HG03064 (cell line): ENCODE measurements around the gene PARP8.

Source experiments
- ATAC-seq: cut with Tn5 transposase; IDR thresholded peaks from one replicate; pipeline ENCODE4 v1.9.1; 2021; ENCODE audit warnings: low read depth; ENCODE audit not compliant: unreplicated experiment

PARP8 gene

DNA sequence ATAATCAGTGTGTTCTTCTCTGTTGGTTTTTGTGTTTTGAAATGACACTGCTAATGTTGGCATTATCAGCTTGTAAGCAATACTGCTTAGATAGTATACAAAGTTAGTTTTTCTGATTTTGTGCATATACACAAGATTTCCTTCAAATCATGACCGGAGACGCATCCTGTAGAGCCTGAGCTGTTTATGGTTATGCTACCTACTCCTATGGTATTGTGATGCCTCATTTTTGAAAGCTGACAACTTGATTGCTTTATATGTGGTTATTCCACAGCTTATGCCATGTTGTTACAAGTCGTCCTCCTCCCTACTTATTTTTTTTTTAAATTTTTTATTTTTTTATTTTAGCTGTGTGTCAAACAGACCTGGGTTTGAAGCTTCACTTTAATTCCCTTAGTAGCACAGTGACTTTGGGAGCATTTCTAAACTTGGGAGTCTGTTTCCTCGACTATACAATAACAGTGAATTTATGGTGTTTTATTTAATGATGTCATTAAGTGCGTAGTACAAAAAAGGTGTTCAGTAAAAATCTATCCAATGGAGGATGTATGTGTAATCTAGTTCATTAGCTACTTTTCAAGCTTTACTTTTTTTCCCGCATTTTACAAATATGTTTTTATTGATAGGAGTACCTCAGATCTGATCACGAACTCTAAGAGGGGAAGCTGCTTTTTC is 59.5 kb downstream of the PARP8 start:
- no peak for ATAC-seq

GRCh38 chr5:50726475-50727148 is 60.2 kb downstream of the PARP8 start:
- no peak for ATAC-seq

GRCh38 chr5:50727149-50727496 is 60.7 kb downstream of the PARP8 start:
- ATAC-seq: no peak

GRCh38 chr5:50727845-50728244 is 61.4 kb downstream of the PARP8 start:
- no peak for ATAC-seq

GRCh38 chr5:50730336-50730735 is 63.9 kb downstream of the PARP8 start:
- ATAC-seq: no peak

DNA sequence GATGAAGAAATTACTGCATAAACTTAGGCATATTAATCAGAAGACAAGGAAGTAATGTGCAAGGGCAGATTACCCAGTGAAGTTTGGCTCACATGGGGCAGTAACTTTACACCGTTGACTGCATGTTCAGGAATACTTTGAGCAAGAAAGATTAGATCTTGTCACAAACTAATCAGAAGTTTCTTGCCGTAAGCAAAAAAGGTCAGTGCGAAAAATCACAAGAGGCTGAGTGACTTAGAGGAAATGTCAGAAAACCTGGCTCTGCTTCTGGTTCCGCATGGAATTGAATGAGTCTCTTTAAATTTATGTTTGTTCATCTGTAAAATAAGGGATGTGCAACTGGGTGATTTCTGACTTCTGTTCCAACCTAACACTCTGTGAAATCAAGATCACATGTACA is 64.4 kb downstream of the PARP8 start:
- no peak for ATAC-seq

GRCh38 chr5:50733741-50734140 is 67.3 kb downstream of the PARP8 start:
- ATAC-seq: no peak

GRCh38 chr5:50738864-50739263 is 72.4 kb downstream of the PARP8 start:
- ATAC-seq: no peak

DNA sequence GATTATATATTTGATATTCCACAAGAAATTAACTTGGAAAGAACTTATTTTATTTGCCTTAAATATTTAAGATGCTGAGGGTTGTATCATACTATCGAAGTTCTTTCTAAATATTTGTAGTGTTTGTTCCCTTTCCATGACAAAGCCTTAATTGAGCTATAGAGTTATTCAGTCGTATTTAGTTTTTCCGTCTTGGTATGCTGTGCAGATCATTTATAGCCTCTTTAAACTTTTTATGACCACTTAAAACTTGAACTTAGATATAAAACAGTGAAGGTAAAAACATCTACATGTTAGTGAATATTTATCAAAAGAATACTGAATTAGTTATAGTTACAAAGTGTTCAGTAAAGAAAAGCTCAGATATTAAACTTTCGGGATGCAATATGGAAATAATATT is 74.4 kb downstream of the PARP8 start:
- no peak for ATAC-seq

DNA sequence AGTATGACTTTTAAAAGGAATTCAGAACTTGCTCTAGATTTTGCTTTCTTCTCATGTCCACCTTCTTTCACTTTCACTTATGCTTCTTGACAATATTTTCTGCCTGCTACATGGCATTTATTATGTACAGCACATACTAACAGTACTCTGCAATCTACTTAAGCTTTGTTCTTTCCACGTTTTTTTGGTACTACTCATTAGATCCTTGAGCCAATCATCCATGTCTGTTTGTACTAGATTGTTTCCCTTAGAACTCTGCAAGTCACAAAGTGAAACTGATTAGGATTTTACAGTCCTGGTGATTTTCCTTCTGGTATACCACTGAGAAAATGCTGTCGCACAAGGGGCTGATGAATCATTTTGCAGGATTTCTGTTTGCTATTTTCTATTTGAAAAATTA is 78.3 kb downstream of the PARP8 start:
- peak; percentile 53 for ATAC-seq

- ATAC-seq: peak; percentile 7
Measured at GRCh38 chr5:50745221-50745910, 78.9 kb downstream of the PARP8 start.

- ATAC-seq: no peak
Measured at GRCh38 chr5:50749181-50749580, 82.7 kb downstream of the PARP8 start.

GRCh38 chr5:50749873-50750272 is 83.4 kb downstream of the PARP8 start:
- ATAC-seq: no peak

- ATAC-seq: peak; percentile 87
Measured at GRCh38 chr5:50751064-50751657, 84.7 kb downstream of the PARP8 start.

GRCh38 chr5:50752800-50753199 is 86.4 kb downstream of the PARP8 start:
- ATAC-seq: no peak

DNA sequence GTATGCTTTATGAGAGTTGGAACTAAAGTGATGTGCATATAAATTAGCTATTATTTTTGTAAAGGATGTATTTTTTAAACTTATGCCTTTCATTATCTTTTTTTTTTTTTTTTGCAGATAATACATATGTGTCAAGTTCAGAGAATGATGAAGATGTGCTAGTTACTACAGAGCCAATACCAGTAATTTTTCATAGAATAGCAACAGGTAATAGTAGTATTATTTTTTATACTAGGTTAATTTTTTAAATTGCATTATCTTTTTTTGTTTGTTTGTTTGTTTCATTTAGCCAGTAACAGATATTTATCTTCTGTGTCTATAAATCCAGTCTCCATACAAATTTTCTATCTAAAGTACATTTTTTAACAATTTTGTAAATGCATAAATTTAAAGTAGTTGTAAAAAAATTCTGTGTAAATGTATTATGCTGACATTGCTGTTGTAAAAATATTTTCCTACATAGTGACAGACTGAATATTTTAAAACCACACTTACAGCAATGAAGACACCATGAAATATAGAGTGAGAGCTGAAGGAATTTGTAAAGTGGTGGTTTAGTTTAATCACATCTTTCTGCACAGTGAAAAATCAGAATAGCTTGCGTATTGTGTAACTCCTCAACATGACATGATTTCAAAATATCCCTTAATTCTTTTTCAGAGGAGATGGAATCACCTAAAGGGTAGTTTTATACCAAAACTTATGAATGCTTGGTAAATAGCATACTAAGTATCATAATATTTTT is 93.3 kb downstream of the PARP8 start:
- no peak for ATAC-seq

DNA sequence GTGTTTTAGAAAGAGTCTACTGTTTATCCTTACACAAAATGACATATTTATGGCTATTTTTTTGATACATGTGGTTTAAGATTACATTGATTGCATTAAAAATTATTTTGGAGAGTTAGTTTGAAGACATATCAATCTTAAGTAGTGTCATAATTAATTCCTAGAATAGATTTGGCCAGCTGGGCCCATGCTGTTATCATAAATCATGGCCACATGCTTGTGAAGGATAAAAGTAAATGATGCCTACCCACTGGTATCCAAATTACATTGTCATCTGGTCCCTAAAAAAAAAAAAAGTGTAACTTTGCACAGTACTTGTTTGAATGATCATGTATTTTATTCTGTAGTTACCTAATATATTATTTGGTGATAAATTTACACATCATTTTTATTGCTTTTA is 96.9 kb downstream of the PARP8 start:
- ATAC-seq: no peak

DNA sequence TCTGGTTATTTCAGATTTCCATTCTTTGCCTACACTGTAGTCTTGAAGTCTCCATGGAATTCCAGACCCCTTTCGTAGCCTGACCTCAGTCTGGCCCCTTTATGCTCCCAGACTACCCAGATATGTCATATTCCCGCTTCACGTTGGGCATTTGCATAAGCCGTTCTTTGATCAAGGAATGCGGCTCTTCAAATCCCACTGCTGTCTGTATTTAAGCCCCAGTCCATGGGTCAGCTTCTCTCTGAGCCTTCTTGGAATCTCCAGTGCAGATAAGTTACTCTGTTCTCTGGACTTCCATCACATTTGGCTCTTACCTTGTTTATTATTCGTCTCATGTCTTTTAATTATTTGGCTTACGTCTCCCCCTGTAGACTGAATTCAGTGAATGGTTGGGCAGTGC is 97.4 kb downstream of the PARP8 start:
- ATAC-seq: no peak

DNA sequence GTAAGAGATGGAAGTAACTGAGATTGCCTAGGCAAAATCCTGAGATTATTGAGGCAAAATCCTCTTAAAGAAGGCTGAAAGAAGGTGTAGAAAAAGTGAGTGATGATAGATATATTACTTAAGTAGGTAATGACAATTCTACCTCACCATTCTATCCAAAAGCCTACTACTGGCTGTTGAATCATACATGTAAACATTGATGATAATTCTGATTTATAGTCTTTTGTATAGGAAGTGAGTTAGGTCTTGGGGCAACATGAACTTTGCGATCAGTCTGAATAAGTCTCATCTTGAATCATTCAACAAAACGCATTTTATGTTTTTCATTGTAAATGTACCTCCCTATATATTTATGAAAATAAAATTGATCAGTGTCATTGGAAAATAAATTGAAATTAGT is 99.6 kb downstream of the PARP8 start:
- ATAC-seq: no peak

DNA sequence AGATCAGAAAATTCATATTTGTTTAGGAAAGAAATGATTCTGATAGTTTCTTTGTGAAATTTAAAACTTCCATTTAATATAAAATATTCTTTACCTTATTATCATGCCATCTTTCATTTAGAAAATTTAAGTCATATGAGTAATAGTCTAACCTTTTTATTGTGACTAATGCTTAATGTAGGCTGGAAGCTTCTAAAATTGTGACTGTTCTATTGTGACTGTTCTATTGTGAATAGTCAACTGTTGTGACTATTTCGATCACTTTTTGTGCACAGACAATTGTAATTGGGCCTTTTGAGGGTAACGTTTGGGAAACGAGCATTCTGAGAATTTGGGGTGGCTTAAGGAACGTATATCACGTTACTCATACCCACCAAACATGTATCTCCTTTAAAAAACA is 100.0 kb downstream of the PARP8 start:
- ATAC-seq: no peak

- no peak for ATAC-seq
Measured at GRCh38 chr5:50766967-50767366, 100.5 kb downstream of the PARP8 start.
